LNCAP (cell line): ENCODE data around the gene KCTD19.

ENCODE experiments used
- TF ChIP-seq, protein P1 (sequence below): fragments of 450-650 bp; IDR thresholded peaks from 2 replicates; pipeline ENCODE4 v1.5.1; 2017; ENCODE audit warnings: mild to moderate bottlenecking

Gene KCTD19

DNA sequence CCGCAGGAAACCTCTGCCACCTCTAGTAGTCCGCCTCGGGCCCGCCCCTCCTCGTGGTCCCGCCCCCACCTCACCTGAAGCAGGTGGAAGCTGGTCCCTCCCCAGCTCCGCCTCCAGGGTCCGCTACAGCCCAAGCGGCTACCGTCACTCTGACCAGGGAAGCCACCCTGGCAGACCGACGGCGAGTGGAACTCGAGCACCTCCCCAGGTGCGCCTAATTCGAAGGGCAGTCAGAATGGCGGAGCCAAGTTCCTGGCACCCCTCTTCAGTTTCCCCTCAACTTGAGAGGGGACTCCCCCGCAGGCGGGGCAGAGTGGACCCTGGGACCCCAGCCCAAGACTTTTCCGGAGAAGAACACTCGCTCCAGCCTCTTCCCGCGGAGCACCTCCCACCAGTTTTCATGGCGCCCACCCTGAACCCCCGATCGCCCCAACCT is 79.8 kb downstream of the KCTD19 start:
- TF ChIP-seq, protein P1, sequence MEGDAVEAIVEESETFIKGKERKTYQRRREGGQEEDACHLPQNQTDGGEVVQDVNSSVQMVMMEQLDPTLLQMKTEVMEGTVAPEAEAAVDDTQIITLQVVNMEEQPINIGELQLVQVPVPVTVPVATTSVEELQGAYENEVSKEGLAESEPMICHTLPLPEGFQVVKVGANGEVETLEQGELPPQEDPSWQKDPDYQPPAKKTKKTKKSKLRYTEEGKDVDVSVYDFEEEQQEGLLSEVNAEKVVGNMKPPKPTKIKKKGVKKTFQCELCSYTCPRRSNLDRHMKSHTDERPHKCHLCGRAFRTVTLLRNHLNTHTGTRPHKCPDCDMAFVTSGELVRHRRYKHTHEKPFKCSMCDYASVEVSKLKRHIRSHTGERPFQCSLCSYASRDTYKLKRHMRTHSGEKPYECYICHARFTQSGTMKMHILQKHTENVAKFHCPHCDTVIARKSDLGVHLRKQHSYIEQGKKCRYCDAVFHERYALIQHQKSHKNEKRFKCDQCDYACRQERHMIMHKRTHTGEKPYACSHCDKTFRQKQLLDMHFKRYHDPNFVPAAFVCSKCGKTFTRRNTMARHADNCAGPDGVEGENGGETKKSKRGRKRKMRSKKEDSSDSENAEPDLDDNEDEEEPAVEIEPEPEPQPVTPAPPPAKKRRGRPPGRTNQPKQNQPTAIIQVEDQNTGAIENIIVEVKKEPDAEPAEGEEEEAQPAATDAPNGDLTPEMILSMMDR = no peak

DNA sequence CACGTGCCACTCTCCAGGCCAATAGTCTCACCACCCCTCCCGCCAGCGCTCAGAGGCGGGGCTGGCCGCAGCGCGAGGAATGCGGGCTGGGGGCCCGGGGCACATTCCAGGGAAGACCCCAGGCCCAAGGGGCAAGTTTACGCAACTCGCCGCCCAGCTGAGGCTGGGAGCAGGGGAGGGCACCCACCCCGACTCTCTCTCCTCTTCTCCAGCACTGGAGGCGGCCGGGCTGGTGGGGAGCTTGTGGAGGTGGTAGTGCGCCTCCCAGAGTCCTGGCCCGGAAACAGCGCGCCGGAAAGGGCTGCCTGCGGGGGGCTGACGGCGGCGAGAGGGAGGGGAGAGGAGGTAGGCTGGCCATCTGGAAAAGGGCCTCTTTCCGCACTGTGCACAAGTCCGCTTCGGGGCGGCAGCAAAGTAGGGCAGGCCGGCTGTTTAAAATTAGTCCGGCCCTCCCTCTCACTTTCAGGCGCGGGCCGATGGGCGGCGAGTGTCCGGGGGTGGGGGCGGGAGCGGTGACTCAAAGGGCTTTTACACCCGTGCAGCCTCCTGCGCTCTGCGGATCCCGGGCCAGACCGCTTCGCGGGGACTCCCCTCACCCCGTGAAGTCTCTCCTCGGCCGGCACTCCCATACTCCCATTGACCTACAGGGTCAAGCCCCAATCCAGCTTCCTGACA is 80.3 kb downstream of the KCTD19 start:
- TF ChIP-seq, protein P1 = no peak; the same call in 1 of the 2 replicates

DNA sequence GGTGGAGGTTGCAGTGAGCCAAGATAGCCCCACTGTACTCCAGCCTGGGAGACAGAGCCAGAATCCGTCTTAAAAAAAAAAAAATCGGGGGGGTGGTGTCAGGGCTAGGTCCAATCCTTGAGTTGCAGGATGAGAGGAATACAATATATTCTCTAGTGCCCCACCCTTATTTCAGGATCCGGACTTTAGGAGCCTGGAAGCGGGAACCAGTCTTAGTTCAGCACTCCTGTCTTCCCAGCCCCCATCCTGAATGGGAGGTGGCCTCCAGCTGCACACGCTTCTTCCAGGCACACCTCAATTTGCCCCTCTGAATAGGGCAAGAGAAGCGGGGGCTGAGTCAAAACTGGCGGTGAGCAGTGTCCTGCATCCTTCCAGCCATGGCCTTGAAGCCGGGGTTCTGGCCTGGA is 80.9 kb downstream of the KCTD19 start:
- TF ChIP-seq, protein P1 = no peak

DNA sequence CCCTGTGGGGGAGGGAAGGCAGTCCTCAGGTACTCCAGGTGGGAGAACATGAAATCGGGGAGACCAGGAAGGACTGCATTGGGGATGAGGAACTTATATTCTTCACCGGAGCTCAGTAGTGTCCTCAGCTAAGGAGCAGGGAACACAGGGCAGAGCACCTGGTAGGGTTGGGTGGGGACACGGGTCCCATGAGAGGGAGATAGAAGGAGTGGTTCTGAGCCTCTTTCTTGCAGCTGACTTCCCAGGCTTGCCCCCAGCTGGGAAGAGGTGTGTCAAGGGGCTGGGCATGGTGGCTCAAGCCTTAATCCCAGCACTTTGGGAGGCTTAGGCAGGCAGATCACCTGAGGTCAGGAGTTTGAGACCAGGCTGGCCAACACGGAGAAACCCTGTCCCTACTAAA is 81.4 kb downstream of the KCTD19 start:
- TF ChIP-seq, protein P1 = no peak

DNA sequence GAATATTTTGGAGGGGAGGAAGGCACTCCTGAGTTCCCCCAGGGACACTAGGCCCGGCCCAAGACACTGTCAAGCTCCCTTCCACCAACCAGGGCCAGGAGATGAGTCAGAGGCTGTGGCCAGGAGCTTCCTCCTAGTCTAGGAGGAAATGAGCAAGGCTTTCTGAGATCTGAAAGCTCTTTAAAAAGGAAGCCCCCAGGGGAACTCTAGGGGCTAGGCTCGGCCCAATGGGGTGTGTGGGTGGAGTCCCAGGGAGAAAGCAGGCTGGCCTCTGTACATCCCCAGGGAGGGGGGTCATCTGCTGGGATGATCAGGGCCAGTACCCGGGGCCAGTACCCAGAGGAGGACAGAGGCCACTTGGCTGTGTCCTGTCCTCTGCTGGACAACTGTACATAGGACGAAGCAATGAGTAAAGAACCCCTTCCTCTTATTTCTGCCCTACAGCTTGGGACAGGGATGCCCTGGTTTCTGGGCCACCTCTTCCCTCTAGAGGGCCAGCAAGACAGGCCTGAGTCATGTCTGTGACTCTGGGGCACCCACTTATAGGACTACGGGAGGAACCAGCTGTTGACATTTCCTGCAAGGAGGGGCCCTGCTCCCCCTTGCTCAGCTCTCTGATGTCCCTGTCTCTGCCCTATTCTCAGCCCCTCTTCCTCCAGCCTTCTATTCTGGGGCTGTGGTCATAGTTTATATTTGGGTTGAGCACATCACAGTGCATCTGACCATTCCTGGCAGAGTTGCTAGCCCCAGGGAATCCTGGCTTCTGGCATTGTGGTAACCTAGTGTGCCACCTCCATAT is 82.0 kb downstream of the KCTD19 start:
- TF ChIP-seq, protein P1 = no peak

DNA sequence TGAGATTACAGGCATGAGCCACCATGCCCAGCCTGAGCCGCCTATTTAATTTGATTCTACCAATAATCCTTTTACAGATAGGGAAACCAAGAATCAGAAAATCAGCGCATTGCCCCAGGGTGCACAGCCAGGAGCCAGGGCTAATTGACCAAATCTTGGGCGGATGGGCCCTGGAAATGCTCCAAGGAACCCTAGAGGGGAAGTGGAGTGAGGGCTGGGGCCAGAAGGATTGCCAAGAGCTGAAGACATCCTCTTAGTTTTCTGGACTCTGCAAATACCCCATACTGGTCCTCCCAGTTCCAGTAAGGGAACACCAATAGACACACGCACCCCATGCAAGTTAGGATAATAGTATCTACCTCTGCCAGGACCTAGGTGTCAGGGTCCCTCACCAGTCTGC is 83.1 kb downstream of the KCTD19 start:
- TF ChIP-seq, protein P1 = no peak

DNA sequence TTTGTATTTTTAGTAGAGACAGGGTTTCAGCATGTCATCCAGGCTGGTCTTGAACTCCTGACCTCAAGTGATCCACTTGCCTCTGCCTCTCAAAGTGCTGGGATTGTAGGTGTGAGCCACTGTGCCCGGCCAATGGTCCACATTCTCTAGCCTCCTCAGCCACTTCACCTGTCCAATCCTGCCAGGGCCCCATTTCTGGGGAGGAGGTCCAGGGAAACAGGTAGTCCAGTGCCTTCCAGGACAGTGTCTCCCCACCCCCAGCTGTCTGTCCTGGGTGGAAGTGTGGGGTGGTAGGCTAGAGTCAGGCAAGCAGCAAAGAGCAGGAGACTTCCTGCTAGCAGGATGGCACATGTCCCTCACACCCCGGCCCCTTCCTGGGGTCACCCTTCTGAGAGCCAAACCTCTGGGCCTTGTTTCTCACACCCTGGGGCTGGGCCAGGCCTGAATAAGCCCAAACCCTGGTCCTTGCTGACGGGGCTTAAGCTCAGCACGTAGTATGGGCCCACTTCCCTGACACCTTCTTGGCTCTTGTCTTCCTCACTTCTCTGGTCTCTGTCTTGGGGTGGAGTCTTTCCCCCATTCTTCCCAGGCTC is 84.3 kb downstream of the KCTD19 start:
- TF ChIP-seq, protein P1 = no peak
